Suprapubic skin (tissue), 4 donors: Measurements from ENCODE around the gene TGFBR2. TPM values are rescaled to one million over a fixed set of nuclear protein-coding genes. Genes with fewer than 3 reads are reported as not detected.

Experiments used
- DNase-seq, 2 donors: peaks; one replicate each; pipeline ENCODE4 v3.0.0-alpha.2; 2019; ENCODE audit warnings: low spot score in 2 of 2
- H3K27ac ChIP-seq: fragments of 200-600 bp; sonication (generic); one replicate; pipeline ENCODE4 v1.5.1; 2019
- H3K27me3 ChIP-seq: fragments of 200-600 bp; sonication (generic); one replicate; pipeline ENCODE4 v1.5.1; 2019
- H3K36me3 ChIP-seq: fragments of 200-600 bp; sonication (generic); one replicate; pipeline ENCODE4 v1.5.1; 2019
- H3K4me1 ChIP-seq: fragments of 200-600 bp; sonication (generic); one replicate; pipeline ENCODE4 v1.5.1; 2019
- H3K4me3 ChIP-seq: fragments of 200-600 bp; sonication (generic); one replicate; pipeline ENCODE4 v1.5.1; 2019; ENCODE audit warnings: mild to moderate bottlenecking
- H3K9me3 ChIP-seq: fragments of 200-600 bp; sonication (generic); one replicate; pipeline ENCODE4 v1.5.1; 2019
- EP300 ChIP-seq: sonication (generic); formaldehyde crosslinking; IDR thresholded peaks from one replicate; pipeline ENCODE4 v1.6.1; 2017; ENCODE audit warnings: antibody characterized with exemption
- POLR2A ChIP-seq, 2 donors: fragments of 450-650 bp; IDR thresholded peaks; one replicate each; pipeline ENCODE4 v1.6.1; 2017; ENCODE audit warnings: antibody characterized with exemption in 2 of 2, mild to moderate bottlenecking in 2 of 2, moderate library complexity in 2 of 2
- POLR2AphosphoS5 ChIP-seq, 3 donors: sonication (generic); formaldehyde crosslinking; IDR thresholded peaks; one replicate each; pipeline ENCODE4 v1.6.1; 2017; ENCODE audit warnings: antibody characterized with exemption in 3 of 3
- WGBS: methylation state at CpG from one replicate; pipeline ENCODE4 v1.1.5; 2018; 5-methylcytosine and 5-hydroxymethylcytosine counted together
- total RNA-seq, 4 donors: library from RNA; depleted of rRNA; stranded (reverse); fragments of >200 nt; gene quantifications; one replicate each; pipeline ENCODE4 v1.1.0, GENCODE V29; 2016
- TF ChIP-seq, protein P1 (sequence below), 2 donors: fragments of 200-600 bp in 1 of 2; fragments of 450-650 bp in 1 of 2; sonication (generic) in 1 of 2; IDR thresholded peaks; one replicate each; pipeline ENCODE4 v1.5.1; 2016 to 2019; ENCODE audit warnings: antibody characterized with exemption in 2 of 2, mild to moderate bottlenecking in 1 of 2, moderate library complexity in 1 of 2

Gene TGFBR2
- total RNA-seq, 4 donors from 2014 or later = 63.7 to 84.3 (median 83.3) TPM

DNA sequence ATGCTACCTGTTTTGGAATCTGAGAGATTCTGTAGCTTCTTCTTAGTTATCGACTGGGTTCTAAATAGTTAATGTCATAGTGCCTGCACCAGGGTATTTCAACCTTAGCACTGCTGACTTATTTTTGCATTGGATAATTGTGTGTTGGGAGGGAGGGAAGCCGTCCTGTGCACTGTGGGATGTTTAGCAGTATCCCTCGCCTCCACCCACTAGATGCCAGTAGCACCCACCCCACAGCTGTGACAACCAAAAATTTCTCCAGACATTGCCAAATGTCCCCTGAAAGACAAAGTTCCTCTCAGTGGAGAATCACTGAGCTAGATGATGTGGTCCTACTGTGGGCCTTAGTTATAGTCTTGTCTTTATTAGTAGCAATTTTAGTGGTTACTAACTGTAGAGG, 88.3 kb downstream of the TGFBR2 start:
- WGBS = 89% methylated on average over 3 of the region's 3 CpGs
- H3K4me3 ChIP-seq = no peak overlapping the region
- peaks cover 29% of the 10 kb centered on the region for H3K36me3 ChIP-seq
- TF ChIP-seq POLR2AphosphoS5 (IDR thresholded peaks at IDR 0.05) (no peak), POLR2A (IDR thresholded peaks at IDR 0.05) (no peak), EP300 (no peak)
- TF ChIP-seq, protein P1, sequence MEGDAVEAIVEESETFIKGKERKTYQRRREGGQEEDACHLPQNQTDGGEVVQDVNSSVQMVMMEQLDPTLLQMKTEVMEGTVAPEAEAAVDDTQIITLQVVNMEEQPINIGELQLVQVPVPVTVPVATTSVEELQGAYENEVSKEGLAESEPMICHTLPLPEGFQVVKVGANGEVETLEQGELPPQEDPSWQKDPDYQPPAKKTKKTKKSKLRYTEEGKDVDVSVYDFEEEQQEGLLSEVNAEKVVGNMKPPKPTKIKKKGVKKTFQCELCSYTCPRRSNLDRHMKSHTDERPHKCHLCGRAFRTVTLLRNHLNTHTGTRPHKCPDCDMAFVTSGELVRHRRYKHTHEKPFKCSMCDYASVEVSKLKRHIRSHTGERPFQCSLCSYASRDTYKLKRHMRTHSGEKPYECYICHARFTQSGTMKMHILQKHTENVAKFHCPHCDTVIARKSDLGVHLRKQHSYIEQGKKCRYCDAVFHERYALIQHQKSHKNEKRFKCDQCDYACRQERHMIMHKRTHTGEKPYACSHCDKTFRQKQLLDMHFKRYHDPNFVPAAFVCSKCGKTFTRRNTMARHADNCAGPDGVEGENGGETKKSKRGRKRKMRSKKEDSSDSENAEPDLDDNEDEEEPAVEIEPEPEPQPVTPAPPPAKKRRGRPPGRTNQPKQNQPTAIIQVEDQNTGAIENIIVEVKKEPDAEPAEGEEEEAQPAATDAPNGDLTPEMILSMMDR (IDR thresholded peaks at IDR 0.05) = no peak
- H3K27me3 ChIP-seq = no peaks in the 10 kb centered on the region
- no peak for DNase-seq
- no peaks in the 10 kb centered on the region for H3K9me3 ChIP-seq
- no peak overlapping the region for H3K27ac ChIP-seq
- peaks cover 32% of the 10 kb centered on the region for H3K4me1 ChIP-seq

DNA sequence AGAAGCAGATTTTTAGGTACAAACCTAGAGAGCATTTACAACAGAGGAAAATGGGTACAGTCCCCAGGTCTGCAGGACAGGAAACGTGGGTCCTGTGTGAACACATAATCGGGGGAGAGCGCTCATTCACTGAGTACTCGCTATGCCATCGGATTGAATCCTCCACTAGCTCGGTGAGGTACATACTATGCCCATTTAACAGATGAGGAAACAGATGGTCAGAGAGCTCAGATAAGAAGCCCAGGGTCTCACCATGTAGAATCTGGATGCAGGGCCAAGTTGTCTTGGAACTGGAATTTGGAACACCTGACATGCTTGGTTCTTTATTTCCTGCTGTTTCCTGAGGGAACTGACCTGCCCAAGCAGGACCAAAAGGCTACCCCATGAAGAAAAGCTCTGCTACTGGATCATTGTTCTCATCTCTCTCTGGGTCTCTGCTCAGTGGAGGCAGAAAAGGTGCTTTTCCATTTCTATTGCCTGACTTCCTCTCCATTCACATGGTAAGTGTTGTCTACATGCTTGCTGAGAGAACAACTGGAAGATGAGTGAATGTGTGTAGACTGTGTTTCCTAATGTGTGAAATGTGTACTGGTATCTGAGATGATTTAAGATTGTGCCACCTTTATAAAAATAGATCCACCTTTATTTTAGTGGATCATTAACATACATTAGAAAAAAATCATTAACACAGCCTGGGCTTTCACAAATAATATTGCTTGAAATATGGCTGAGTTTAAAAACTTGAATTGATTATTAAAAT, 89.1 kb downstream of the TGFBR2 start:
- H3K27me3 ChIP-seq = no peaks in the 10 kb centered on the region
- TF ChIP-seq POLR2A (IDR thresholded peaks at IDR 0.05) = no peak
- TF ChIP-seq EP300 = no peak
- no peak for TF ChIP-seq POLR2AphosphoS5 (IDR thresholded peaks at IDR 0.05)
- TF ChIP-seq, protein P1 (IDR thresholded peaks at IDR 0.05) = no peak
- H3K4me1 ChIP-seq = peaks cover 32% of the 10 kb centered on the region
- WGBS = 95% methylated on average over 6 of the region's 6 CpGs
- H3K4me3 ChIP-seq = no peak overlapping the region
- H3K27ac ChIP-seq = no peak overlapping the region
- peaks cover 28% of the 10 kb centered on the region for H3K36me3 ChIP-seq
- no peaks in the 10 kb centered on the region for H3K9me3 ChIP-seq
- no peak for DNase-seq

DNA sequence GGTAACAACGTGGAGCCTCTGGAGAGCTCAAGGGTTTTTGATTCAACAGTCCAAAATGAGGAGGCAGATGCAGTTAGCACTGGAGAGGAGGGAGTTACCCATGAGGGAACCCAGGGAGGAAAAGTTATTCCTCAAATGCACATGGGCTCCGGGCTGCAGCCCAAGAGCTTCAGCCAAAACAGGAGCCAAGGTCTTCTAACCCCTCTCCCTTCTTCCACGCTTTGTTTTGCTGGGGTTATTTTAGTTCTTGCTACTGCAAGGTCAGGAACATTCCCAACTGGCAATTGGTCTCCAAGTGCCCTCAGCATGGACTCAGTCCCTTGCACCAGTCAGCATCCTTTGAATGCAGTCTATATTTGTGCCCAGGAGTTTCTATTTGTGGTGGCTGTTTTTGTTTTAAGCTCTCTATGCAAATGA, 90.0 kb downstream of the TGFBR2 start:
- WGBS = 37% methylated on average over 3 of the region's 3 CpGs
- TF ChIP-seq, protein P1 (IDR thresholded peaks at IDR 0.05) = no peak
- TF ChIP-seq POLR2AphosphoS5 (IDR thresholded peaks at IDR 0.05) (no peak), EP300 (no peak), POLR2A (IDR thresholded peaks at IDR 0.05) (no peak)
- Histone ChIP-seq H3K4me3 (no peak overlapping the region), H3K9me3 (no peaks in the 10 kb centered on the region), H3K27me3 (no peaks in the 10 kb centered on the region), H3K36me3 (peaks cover 19% of the 10 kb centered on the region), H3K27ac (no peak overlapping the region), H3K4me1 (peaks cover 29% of the 10 kb centered on the region)
- DNase-seq = no peak

DNA sequence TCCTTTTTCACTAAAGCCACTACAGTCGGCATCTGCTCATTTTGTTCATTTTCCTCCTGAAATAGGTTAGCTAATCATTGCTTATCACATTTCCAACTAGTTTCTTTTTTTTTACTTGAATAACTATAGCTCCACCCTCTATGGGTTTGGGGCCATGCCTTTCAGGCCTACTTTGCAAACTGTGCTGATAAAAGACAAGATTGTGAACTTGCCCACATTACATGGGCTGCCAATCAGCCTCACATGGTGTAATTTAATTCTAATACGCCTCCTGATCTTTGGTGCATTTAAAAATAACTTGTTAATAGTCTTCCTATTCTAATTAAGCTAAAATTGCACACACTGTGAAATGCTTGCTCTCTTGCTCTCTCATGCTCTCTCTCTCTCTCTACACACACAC, 90.5 kb downstream of the TGFBR2 start:
- Histone ChIP-seq H3K9me3 (no peaks in the 10 kb centered on the region), H3K27me3 (no peaks in the 10 kb centered on the region), H3K36me3 (peaks cover 14% of the 10 kb centered on the region), H3K4me1 (peaks cover 24% of the 10 kb centered on the region), H3K27ac (no peak overlapping the region), H3K4me3 (no peak overlapping the region)
- DNase-seq = no peak
- WGBS = 57% methylated on average over 2 of the region's 2 CpGs
- TF ChIP-seq, protein P1 (IDR thresholded peaks at IDR 0.05) = no peak
- TF ChIP-seq POLR2AphosphoS5 (IDR thresholded peaks at IDR 0.05) (no peak), EP300 (no peak), POLR2A (IDR thresholded peaks at IDR 0.05) (no peak)

DNA sequence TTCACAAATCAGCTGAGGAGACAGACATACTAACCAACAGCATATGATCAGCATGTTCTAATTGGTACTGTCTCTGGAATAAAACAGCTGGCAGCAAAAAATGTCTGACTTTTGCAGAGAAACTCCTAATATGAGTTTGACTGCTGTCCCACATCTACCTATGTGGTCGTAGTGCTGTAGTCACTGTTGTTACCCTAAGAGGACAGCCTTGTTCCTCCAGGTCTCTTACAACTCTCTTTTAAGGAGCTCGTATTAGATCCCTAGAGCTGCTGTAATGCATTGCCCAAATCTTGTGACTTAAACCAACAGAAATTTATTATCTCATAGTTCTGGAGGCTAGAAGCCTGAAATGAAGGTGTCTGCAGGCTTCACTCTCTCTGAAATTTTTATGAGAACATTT, 92.1 kb downstream of the TGFBR2 start:
- WGBS = 45% methylated on average over 2 of the region's 2 CpGs
- no peak for DNase-seq
- peaks cover 5% of the 10 kb centered on the region for H3K36me3 ChIP-seq
- H3K4me3 ChIP-seq = no peak overlapping the region
- peaks cover 12% of the 10 kb centered on the region for H3K4me1 ChIP-seq
- H3K9me3 ChIP-seq = no peaks in the 10 kb centered on the region
- H3K27ac ChIP-seq = no peak overlapping the region
- H3K27me3 ChIP-seq = no peaks in the 10 kb centered on the region
- TF ChIP-seq EP300 (no peak), POLR2AphosphoS5 (IDR thresholded peaks at IDR 0.05) (no peak), POLR2A (IDR thresholded peaks at IDR 0.05) (no peak)
- TF ChIP-seq, protein P1 (IDR thresholded peaks at IDR 0.05) = no peak
